WTC11 (cell line): ENCODE data around the gene UBAC2. TPM values are rescaled to one million over a fixed set of nuclear protein-coding genes. Genes with fewer than 3 reads are reported as not detected.

Experiments used
- ATAC-seq: fragments of 200-7000 bp; cut with Tn5 transposase; 2 replicates; pipeline ENCODE4 v1.10.0; 2021; ENCODE audit warnings: mild to moderate bottlenecking, moderate library complexity
- CTCF ChIA-PET: fragments of 300-600 bp; sonication (Branson Sonifier 250); formaldehyde crosslinking; loops from one replicate; lab custom pipeline; 2021; ENCODE audit warnings: antibody characterized with exemption; lab: Charles Lee
- POLR2A ChIA-PET: fragments of 350-600 bp; sonication (Branson Sonifier 250); formaldehyde crosslinking; loops from one replicate; lab custom pipeline; 2021; ENCODE audit warnings: antibody characterized with exemption; lab: Charles Lee
- DNase-seq: peaks from one replicate; pipeline ENCODE4 v3.0.0; 2021; ENCODE audit warnings: low spot score
- H3K27ac Mint-ChIP-seq: 2 replicates; pipeline ENCODE4 v1.8.0; 2021; ENCODE audit warnings: mixed read lengths
- H3K27me3 Mint-ChIP-seq: 2 replicates; pipeline ENCODE4 v1.8.0; 2021; ENCODE audit warnings: low read depth, mild to moderate bottlenecking, moderate library complexity, mixed read lengths
- H3K36me3 Mint-ChIP-seq: 2 replicates; pipeline ENCODE4 v1.8.0; 2021; ENCODE audit warnings: mixed read lengths
- H3K4me1 Mint-ChIP-seq: 2 replicates; pipeline ENCODE4 v1.8.0; 2022; ENCODE audit warnings: mixed read lengths
- H3K4me3 Mint-ChIP-seq: 2 replicates; pipeline ENCODE4 v1.8.0; 2021; ENCODE audit warnings: mild to moderate bottlenecking, moderate library complexity, mixed read lengths
- H3K9me3 Mint-ChIP-seq: 2 replicates; pipeline ENCODE4 v1.8.0; 2021; ENCODE audit warnings: mixed read lengths
- ARID4B ChIP-seq: sonication (generic); formaldehyde crosslinking; IDR thresholded peaks from 2 replicates; pipeline ENCODE4 v1.8.0; 2023; ENCODE audit warnings: missing genetic modification reagents, mild to moderate bottlenecking, borderline replicate concordance
- ATF6 ChIP-seq: sonication (generic); formaldehyde crosslinking; IDR thresholded peaks from 2 replicates; pipeline ENCODE4 v1.8.1; 2023; ENCODE audit warnings: mild to moderate bottlenecking, missing genetic modification reagents
- EMX1 ChIP-seq: fragments of 250-450 bp; sonication (Bioruptor Pico); IDR thresholded peaks from 2 replicates; pipeline ENCODE4 v1.8.0; 2021; ENCODE audit warnings: mild to moderate bottlenecking
- ERG ChIP-seq: fragments of 250-450 bp; sonication (Bioruptor Pico); IDR thresholded peaks from 2 replicates; pipeline ENCODE4 v1.8.0; 2021; ENCODE audit warnings: mild to moderate bottlenecking
- ETV6 ChIP-seq: sonication (generic); formaldehyde crosslinking; IDR thresholded peaks from 2 replicates; pipeline ENCODE4 v1.8.1; 2022; ENCODE audit warnings: mild to moderate bottlenecking, missing genetic modification reagents
- FOXJ3 ChIP-seq: sonication (generic); formaldehyde crosslinking; IDR thresholded peaks from 2 replicates; pipeline ENCODE4 v1.9.0; 2021; ENCODE audit warnings: missing genetic modification reagents, mild to moderate bottlenecking, borderline replicate concordance
- HMGA2 ChIP-seq: fragments of 250-450 bp; sonication (Bioruptor Pico); IDR thresholded peaks from 2 replicates; pipeline ENCODE4 v1.4.0; 2021; ENCODE audit warnings: mild to moderate bottlenecking, moderate library complexity
- JAZF1 ChIP-seq: fragments of 250-450 bp; sonication (Bioruptor Pico); IDR thresholded peaks from 2 replicates; pipeline ENCODE4 v1.9.0; 2021; ENCODE audit warnings: moderate library complexity, mild to moderate bottlenecking, inconsistent platforms
- MLX ChIP-seq: sonication (generic); formaldehyde crosslinking; IDR thresholded peaks from 2 replicates; pipeline ENCODE4 v1.8.1; 2023; ENCODE audit warnings: mild to moderate bottlenecking, missing genetic modification reagents, moderate library complexity
- NFE2L1 ChIP-seq: sonication (generic); formaldehyde crosslinking; IDR thresholded peaks from 2 replicates; pipeline ENCODE4 v1.8.1; 2023; ENCODE audit warnings: missing genetic modification reagents
- OVOL2 ChIP-seq: fragments of 250-450 bp; sonication (Bioruptor Pico); IDR thresholded peaks from 2 replicates; pipeline ENCODE4 v1.9.0; 2021; ENCODE audit warnings: mild to moderate bottlenecking, borderline replicate concordance
- TCF7 ChIP-seq: sonication (generic); formaldehyde crosslinking; IDR thresholded peaks from 2 replicates; pipeline ENCODE4 v1.8.0; 2022; ENCODE audit warnings: mild to moderate bottlenecking, low read depth, missing genetic modification reagents, moderate library complexity
- TEAD1 ChIP-seq: sonication (generic); formaldehyde crosslinking; IDR thresholded peaks from 2 replicates; pipeline ENCODE4 v1.8.0; 2022; ENCODE audit warnings: mild to moderate bottlenecking, missing genetic modification reagents
- ZMAT4 ChIP-seq: fragments of 250-450 bp; sonication (Bioruptor Pico); IDR thresholded peaks from 2 replicates; pipeline ENCODE4 v1.9.0; 2021; ENCODE audit warnings: mild to moderate bottlenecking
- ZNF219 ChIP-seq: sonication (generic); formaldehyde crosslinking; IDR thresholded peaks from 2 replicates; pipeline ENCODE4 v1.8.0; 2023; ENCODE audit warnings: missing genetic modification reagents, mild to moderate bottlenecking, borderline replicate concordance
- ZNF425 ChIP-seq: fragments of 250-450 bp; sonication (Bioruptor Pico); conservative IDR thresholded peaks from 2 replicates; pipeline ENCODE4 v1.9.0; 2021; ENCODE audit warnings: mild to moderate bottlenecking
- ZNF532 ChIP-seq: fragments of 250-450 bp; sonication (Bioruptor Pico); IDR thresholded peaks from 2 replicates; pipeline ENCODE4 v1.9.0; 2021; ENCODE audit warnings: mild to moderate bottlenecking, borderline replicate concordance
- ZSCAN18 ChIP-seq: fragments of 250-450 bp; sonication (Bioruptor Pico); IDR thresholded peaks from 2 replicates; pipeline ENCODE4 v2.1.2; 2022; ENCODE audit warnings: mild to moderate bottlenecking, moderate library complexity
- total RNA-seq: library from RNA; stranded (reverse); gene quantifications from 3 replicates; pipeline ENCODE4 v1.2.3, GENCODE V29; 2021

Gene UBAC2
- total RNA-seq, 1 experiment from 2014 or later: 64.7 TPM

GRCh38 chr13:99327761-99328160 is 127.1 kb downstream of the UBAC2 start (continued):
- TF ChIP-seq HMGA2 (CRISPR knock-in tag) (no peak), TEAD1 (CRISPR knock-in tag) (no peak), JAZF1 (CRISPR knock-in tag) (no peak), FOXJ3 (CRISPR knock-in tag) (no peak), ETV6 (CRISPR knock-in tag) (no peak), ZMAT4 (no peak), ZSCAN18 (CRISPR knock-in tag) (no peak), ARID4B (no peak)

GRCh38 chr13:99329477-99329876 is 128.8 kb downstream of the UBAC2 start:
- ChIA-PET CTCF (no interaction called here), POLR2A (no interaction called here)
- DNase-seq (no peak), ATAC-seq (no peak)
- H3K27ac Mint-ChIP-seq: no peak overlapping the region
- H3K27me3 Mint-ChIP-seq: no peaks in the 10 kb centered on the region
- no peaks in the 10 kb centered on the region for H3K36me3 Mint-ChIP-seq
- no peak overlapping the region for H3K4me3 Mint-ChIP-seq
- no peaks in the 10 kb centered on the region for H3K9me3 Mint-ChIP-seq
- no peaks in the 10 kb centered on the region for H3K4me1 Mint-ChIP-seq
- TF ChIP-seq ERG (CRISPR knock-in tag): no peak
- no peak for TF ChIP-seq ZNF532
- TF ChIP-seq NFE2L1 (CRISPR knock-in tag): no peak
- no peak for TF ChIP-seq FOXJ3 (CRISPR knock-in tag)
- no peak for TF ChIP-seq ATF6 (CRISPR knock-in tag)
- TF ChIP-seq EMX1 (CRISPR knock-in tag): no peak
- TF ChIP-seq ZSCAN18 (CRISPR knock-in tag): no peak
- no peak for TF ChIP-seq OVOL2
- no peak for TF ChIP-seq ZNF425 (CRISPR knock-in tag)
- TF ChIP-seq TCF7 (CRISPR knock-in tag): no peak
- TF ChIP-seq MLX (CRISPR knock-in tag): no peak
- TF ChIP-seq ZNF219: no peak
